GM21526 (cell line): ENCODE data around the gene PRKAR2A.
"Not testable (repeated sequence)": the region's sequence is repeated elsewhere in the genome, so short reads cannot be mapped to it uniquely, and the experiment has no call there.

Source experiments
- ATAC-seq: cut with Tn5 transposase; IDR thresholded peaks from one replicate; pipeline ENCODE4 v1.9.1; 2021; ENCODE audit warnings: moderate library complexity; ENCODE audit not compliant: unreplicated experiment, low FRiP score

The PRKAR2A gene

DNA sequence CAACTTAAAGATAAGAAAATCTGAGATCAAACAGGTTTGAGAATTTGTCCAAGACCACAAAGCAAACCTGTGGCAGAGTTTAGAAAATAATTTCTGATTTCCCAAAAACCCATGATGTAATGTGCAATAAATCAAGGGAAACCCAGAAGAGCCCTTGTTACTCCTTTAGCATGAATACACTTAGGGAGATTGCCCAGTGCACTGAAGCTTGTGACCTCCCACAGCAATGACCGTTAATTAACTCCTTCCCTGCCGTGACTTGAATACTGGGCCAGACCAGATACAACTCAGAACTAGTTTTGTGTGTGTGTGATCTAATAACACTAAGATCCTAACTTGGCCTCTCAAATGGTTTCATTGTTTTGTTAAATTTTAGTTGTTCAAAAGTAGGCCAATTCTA lies 2.5 kb downstream of the PRKAR2A start:
- no peak for ATAC-seq

DNA sequence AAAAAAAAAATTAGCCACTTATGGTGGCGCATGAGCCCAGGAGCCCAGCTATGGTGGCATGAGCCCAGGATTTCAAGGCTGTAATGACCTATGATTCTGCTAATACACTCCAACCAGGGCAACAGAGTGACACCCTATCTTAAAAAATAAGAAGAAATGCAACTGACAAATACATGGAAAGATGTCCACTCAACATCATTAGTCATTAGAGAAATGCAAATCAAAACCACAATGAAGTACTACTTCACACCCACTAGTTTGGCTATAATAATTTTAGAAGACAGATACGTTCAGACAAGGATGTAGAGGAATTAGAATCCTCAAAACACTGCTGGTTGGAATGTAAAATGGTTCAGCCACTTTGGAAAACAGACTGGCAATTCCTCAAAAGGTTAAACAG lies 10.5 kb downstream of the PRKAR2A start:
- no peak for ATAC-seq

DNA sequence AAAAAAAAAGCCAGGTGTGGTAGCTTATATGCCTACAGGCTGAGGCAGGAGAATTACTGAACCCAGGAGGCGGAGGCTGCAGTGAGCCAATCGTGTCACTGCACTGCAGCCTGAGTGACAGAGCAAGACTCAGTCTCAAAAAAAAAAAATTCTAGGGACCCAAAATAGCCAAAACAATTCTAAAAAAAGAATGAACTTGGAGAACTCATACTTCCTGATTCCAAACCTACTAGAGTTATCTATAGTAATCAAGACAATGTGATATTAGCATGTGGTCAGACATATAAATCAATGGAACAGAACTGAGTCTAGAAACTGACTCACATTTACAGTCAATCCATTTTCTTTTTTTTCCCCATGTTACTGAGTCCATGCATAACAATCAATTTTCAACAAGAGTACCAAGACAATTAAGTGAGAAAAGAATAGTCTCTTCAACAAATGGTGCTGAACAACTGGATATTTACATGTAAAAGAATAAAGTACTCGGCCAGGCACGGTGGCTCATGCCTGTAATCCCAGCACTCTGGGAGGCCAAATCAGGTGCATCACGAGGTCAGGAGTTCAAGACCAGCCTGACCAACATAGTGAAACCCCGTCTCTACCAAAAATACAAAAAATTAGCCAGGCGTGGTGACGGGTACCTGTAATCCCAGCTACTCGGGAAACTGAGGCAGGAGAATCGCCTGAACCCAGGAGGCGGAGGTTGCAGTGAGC lies 11.9 kb downstream of the PRKAR2A start:
- ATAC-seq: no peak

DNA sequence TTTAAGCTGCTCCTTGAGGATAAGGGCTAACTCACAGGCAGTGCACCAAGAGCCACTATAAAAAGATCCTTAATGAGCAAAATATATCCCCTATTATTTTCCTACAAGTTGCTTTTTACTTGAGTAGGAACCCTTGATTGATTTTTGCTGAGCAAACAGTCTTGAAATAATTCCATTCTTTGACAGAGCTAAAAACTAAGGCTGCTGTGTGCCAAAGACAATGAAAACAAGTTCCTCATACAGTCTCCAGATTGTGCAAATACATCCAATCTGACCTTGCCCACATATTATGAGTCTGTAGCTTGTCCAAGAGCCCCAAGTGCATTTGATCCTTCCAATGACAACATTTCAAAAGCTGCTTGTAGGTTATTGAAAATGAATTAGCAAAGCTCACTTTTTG lies 15.0 kb downstream of the PRKAR2A start:
- no peak for ATAC-seq

DNA sequence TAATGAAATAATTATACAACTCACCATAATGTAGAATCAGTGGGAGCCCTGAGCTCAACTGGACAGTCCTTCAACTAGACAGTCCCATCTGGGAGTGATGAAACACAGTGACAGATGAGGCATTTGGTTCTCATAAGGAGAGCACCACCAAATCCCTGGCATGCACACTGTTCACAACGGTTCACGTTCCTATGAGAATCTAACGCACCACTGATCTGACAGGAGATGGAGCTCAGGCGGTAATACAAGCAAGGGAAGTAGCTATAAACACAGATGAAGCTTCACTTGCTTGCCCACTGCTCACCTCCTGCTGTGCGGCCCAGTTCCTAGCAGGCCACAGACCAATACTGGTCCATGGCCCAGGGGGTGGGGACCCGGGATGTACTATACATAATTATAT lies 17.0 kb downstream of the PRKAR2A start:
- ATAC-seq: no peak

DNA sequence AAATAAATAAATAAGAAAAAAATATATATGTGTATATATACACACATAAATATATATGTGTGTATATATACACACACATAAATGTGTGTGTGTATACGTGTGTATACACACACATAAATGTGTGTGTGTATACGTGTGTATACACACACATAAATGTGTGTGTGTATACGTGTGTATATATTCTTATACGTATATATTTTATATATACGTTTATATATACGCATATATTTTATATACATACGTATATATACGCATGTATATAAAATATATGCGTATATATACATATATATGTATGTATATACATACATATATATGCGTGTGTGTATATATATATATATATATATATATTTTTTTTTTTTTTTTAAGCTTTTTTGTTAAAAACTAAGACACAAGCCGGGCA lies 18.1 kb downstream of the PRKAR2A start:
- not testable (repeated sequence) for ATAC-seq

DNA sequence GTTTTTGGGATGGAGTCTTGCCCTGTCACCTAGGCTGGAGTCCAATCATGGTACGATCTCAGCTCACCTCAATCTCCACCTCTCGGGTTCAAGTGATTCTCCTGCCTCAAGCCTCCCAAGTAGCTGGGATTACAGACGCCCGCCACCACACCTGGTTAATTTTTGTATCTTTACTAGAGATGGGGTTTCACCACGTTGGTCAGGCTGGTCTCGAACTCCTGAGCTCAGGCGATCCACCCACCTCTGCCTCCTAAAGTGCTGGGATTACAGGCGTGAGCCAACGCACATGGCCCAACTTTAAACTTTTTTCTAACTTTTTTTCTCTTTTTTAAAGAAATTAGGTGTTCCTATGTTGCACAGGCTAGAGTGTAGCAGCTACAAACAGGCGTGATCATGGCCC lies 19.8 kb downstream of the PRKAR2A start:
- ATAC-seq: not testable (repeated sequence)

DNA sequence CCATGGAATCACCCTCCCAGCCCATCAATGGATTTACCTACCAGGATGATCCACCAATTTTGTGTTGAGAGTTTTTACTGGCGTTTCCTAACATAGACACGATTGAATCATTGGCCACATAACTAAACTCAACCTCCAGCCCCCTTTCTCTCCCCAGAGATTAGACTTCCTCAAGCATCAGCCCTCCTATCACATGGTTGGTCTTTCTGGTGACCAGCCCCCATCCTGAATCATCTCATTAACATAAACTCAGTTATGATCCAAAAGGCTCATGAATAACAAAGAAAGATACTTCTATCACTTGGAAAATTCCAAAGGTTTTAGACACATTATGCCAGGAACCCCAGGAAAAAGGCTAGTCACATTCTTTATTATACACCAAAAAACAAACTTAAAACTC lies 21.2 kb downstream of the PRKAR2A start:
- no peak for ATAC-seq

DNA sequence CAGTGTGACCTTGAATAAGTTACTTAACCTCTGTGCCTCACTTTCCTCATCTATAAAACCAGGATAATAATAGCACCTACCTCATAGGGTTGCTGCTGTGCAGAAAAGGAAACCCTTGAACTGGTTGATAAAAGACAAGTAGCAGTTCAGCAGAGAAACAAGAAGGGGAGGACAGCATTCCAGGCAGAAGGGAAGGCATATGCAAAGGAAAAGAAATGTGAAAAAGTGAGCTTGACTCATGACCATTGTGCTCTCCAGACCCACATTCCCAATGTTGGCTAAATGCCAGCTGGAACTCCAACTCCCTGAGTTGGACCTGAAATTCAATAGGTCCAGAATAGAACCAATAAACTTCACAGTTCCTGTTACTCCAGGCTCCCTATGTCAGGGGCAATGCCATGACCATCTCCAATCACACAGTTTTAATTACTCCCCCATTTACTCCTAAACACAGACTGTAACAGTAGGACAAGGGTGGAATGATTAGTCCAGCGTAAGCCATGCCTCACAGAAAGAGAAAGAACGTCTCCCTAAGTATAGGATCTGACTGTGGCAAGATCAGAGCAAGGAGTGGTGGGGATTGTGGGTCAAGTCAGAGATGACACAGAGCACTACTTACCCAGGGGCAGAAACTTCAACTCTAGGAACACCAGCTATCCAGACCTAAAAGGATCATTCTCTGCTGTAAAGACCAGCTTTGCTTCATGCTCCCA lies 26.9 kb downstream of the PRKAR2A start:
- ATAC-seq: no peak

DNA sequence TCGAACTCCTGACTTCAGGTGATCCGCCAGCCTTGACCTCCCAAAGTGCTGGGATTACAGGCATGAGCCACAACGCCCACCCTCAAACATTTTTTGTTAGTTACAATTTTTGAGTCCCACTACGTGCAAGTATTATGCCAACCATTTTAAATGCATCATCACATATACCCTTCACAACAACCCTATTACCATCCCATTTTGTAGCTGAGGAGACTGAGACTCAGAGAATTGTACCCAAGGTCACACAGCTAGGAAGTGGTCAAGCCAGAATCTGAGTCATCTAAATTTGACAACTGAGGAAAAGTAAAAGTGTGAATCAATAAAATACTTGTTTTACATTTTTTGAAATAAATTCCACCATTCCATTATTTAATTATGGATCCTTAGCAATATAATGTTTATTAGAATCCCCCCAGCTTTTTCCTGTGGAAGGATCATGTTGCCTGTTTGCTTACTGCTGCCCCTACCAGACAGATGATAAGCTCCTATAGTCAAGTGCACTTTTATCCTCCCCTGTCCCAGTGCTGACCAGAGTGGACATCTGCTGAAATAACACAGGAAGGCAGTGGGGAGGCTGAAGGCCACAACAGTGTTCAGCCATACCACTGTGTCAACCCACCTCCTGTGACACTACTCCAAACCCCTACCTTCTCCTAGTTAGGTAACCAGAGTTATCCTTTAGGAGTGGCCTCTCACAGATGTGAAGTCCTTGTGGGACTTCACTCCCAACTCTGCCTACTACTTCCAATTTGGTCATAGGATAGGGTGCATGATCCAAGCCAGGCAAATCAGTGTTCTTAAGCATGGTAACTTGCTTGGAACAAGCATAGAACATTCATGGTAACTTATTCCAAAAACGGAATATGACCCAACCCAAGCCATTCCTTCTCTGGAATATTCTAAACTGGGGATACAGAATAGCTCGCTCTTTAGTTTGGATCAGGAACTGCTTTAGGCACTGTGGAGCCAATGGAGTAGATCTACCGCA lies 28.1 kb downstream of the PRKAR2A start:
- no peak for ATAC-seq

DNA sequence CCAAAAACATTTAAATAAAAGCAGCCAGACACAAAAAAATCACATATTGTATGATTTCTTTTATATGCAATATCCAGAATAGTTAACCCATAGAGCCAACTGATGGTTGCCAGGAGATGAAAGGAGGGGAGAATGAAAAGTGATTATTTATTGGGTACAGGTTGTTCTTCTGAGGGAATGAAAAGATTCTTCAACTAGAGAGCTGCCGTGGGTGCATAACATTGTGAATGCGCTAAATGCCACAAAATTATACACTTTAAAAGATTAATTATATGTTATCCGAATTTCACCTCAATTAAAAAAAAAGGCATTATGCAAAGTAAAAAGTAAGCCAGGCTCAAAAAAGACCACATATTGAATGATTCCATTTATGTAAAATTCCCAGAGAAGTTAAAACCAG lies 36.1 kb downstream of the PRKAR2A start:
- no peak for ATAC-seq

DNA sequence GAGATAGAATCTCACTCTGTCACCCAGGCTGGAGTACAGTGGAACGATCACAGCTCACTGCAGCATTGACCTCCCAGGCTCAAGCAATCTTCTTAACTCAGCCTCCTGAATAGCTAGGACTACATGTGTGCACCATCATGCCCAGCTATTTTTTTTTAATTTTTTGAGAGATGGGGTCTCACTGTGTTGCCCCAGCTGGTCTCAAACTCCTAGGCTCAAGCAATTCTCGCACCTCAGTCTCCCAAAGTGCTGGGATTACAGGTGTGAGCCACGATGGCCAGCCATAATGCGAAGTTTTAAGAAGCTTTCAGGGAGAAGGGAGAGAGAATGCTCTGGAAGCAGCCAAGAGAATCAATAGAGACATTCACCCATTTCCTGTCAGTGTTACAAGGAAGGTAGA lies 42.7 kb downstream of the PRKAR2A start:
- ATAC-seq: no peak

DNA sequence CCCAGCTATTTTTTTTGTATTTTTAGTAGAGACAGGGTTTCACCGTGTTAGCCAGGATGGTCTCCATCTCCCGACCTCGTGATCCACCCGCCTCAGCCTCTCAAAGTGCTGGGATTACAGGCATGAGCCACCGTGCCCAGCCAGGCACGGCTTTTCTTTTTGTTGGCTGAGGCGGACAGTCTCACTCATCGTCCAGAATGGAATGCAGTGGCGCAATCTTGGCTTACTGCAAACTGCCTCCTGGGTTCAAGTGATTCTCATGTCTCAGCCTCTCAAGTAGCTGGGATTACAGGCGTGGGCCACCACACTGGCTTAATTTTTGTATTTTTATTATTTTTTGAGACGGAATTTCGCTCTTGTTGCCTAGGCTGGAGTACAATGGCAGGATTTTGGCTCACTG lies 46.8 kb downstream of the PRKAR2A start:
- ATAC-seq: not testable (repeated sequence)

DNA sequence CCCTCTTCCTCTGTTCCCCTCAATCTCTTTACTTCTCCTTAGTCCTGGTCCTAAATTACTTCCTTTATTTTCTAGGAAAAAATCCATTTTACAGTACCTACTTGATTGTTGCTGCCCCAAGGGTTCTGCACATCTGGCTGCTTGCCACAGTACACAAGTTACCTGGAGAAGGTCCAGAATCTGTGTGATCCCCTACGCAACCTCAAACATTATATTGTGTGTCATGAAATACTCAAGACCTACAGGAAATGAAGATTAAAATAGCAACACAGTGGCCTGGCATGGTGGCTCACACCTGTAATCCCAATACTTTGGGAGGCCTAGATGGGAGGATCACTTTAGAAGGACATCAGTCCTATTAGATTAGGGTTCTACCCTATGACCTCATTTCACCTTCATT lies 48.7 kb downstream of the PRKAR2A start:
- no peak for ATAC-seq

DNA sequence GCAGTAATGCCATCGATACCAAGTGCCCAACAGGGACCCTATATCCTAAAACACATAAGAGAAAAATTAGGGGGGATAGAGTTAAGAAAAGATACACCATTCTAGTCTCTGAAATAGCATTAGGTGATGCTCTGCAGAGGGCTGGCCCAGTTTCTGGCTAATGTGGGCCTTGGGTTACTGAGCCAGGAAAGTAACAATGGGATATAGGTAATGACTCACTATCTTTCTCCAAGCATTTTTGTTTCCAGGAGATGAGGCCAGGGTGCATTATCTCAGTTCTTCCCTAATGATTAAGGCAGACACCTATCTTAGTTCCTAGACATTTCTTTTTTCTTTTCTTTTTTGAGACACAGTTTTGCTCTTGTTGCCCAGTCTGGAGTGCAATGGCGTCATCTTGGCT lies 50.0 kb downstream of the PRKAR2A start:
- ATAC-seq: no peak

DNA sequence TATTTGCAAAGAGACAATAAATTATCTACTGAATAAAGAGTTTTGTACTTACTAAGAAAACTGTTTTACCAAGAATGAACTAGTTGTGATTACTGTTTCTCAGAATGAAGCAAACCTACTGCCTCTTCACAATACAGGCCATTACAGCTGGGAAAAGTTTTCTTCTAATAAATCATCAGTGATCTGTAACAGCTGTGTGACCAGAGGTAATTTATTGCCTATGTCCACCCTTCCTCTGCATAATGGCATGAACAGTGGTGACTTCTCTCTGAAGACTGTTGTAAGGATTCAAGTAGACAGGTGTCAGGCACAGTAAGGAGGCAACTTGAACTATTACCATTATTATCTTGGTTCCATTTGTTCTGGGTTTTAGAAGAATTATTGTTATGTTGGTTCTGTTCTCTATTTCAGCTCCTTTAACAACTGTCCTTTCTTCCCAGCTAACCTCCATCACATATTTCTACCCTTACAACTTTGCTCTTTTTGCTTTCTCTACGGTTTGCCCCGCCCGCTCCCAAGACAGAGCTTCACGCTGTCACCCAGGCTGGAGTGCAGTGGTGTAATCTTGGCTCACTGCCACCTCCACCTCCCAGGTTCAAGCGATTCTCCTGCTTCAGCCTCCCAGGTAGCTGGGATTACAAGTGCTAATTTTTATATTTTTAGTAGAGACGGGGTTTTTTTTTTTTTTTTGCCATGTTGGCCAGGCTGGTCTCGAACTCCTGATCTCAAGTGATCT lies 51.5 kb downstream of the PRKAR2A start:
- no peak for ATAC-seq

DNA sequence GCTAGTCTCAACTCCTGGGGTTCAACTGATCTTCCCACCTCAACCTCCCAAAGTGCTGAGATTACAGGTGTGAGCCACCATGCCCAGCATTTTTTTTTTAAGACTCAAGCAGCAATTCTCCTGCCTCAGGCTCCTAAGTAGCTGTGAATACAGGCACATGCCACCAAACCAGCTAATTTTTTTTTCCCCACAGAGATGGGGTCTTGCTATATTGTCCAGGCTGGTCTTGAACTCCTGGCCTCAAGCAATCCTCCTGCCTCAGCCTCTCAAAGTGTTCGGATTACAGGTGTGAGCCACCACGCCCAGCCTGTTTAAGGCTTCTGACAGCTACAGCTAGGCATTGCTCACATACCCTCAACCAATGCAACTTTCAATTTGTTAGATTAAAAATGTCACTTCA lies 54.2 kb downstream of the PRKAR2A start:
- not testable (repeated sequence) for ATAC-seq

DNA sequence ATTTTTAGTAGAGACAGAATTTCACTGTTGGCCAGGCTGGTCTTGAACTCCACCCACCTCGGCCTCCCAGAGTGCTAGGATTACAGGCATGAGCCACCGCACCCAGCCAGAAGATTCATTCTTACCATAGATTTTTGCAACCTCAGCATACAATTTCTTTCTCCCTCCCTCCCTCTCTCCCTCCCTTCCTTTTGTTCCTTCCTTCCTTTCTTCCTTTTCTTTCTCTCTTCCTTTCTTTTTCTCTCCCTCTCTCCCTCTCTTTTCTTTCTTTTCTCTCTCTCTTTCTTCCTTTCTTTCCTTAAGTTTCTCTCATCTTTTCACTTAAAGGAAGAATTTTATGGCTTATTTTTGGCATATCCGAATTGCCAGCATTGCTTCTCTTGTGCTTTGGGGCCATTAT lies 58.0 kb downstream of the PRKAR2A start:
- ATAC-seq: no peak

DNA sequence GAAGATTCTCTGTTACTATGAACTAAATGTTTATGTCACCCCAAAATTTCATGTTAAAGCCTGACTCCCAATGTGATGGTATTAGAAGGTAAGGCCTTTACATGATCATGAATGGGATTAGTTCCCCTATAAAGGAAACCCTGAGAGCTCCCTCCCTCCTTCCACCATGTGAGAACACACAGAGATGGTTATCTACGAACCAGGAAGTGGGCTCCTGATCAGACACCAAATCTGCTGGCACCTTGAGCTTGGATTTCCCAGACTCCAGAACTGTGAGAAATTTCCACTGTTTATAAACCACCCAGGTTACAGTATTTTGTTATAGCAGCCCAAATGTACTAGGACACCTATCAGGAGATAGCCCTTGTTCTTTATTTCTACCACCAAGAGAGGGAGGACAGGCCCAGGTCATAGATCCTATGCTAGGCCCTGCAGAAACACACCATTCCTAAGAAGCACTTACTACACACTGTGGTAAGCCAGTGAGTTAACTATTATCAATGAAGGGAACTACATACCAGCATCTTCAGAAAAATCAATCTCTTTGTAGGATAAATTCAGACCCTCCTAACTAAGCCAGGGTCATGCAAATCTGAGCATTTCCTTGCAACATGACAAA lies 59.0 kb downstream of the PRKAR2A start:
- no peak for ATAC-seq
